Esophagus (tissue), 2 donors: ENCODE measurements around the gene UGT2A3. TPM values are rescaled to one million over a fixed set of nuclear protein-coding genes. Genes with fewer than 3 reads are reported as not detected.
"Not testable (repeated sequence)": the region's sequence is repeated elsewhere in the genome, so short reads cannot be mapped to it uniquely, and the experiment has no call there.

Experiments
- H3K27ac ChIP-seq, 2 donors: one replicate each; pipeline ENCODE4 v1.5.1; 2013; ENCODE audit warnings: low read depth in 2 of 2, mild to moderate bottlenecking in 2 of 2, inconsistent platforms in 1 of 2, low read length in 1 of 2, moderate library complexity in 1 of 2
- H3K27me3 ChIP-seq, 2 donors: one replicate each; pipeline ENCODE4 v1.6.1; 2013; ENCODE audit warnings: low read length in 2 of 2, control low read depth in 1 of 2, mild to moderate bottlenecking in 1 of 2; ENCODE audit not compliant: insufficient read depth in 2 of 2, control insufficient read depth in 1 of 2
- H3K36me3 ChIP-seq, 2 donors: one replicate each; pipeline ENCODE4 v1.6.1; 2013; ENCODE audit warnings: low read length in 1 of 2; ENCODE audit not compliant: control insufficient read depth in 2 of 2, insufficient read depth in 2 of 2
- H3K4me1 ChIP-seq, 2 donors: one replicate each; pipeline ENCODE4 v1.6.1; 2013; ENCODE audit warnings: low read length in 1 of 2; ENCODE audit not compliant: control insufficient read depth in 2 of 2, insufficient read depth in 2 of 2
- H3K4me3 ChIP-seq, 2 donors: one replicate each; pipeline ENCODE4 v1.5.1; 2013; ENCODE audit warnings: low read length in 2 of 2, mild to moderate bottlenecking in 2 of 2, low read depth in 1 of 2, moderate library complexity in 1 of 2
- H3K9me3 ChIP-seq, 2 donors: one replicate each; pipeline ENCODE4 v1.6.1; 2013; ENCODE audit warnings: mild to moderate bottlenecking in 2 of 2, low read depth in 1 of 2, low read length in 1 of 2, moderate library complexity in 1 of 2; ENCODE audit not compliant: control insufficient read depth in 2 of 2, insufficient read depth in 1 of 2
- WGBS, 2 donors: extraction: QIAGEN DNeasy Blood & Tissue Kit; methylation state at CpG; one replicate each; pipeline ENCODE4 v1.1.7; 2013; 5-methylcytosine and 5-hydroxymethylcytosine counted together
- polyA plus RNA-seq, 2 donors: library from polyadenylated mRNA; stranded (reverse); fragments of 200-250 nt; gene quantifications; one replicate each; pipeline ENCODE4 v1.2.3, GENCODE V29; 2013
- donor health status: healthy with polysubstance abuse.
- donor health status: Bipolar disorder and iron deficiency.

UGT2A3 gene
- polyA plus RNA-seq, 2 donors, result not detected

- not testable (repeated sequence) for H3K4me3 ChIP-seq, H3K4me1 ChIP-seq, H3K9me3 ChIP-seq, H3K27ac ChIP-seq, H3K36me3 ChIP-seq, H3K27me3 ChIP-seq
- WGBS, 2 donors, result 49 to 55% methylated on average over 5 of the region's 5 CpGs
Measured at GRCh38 chr4:68922202-68922601, 29.4 kb downstream of the UGT2A3 start.

DNA sequence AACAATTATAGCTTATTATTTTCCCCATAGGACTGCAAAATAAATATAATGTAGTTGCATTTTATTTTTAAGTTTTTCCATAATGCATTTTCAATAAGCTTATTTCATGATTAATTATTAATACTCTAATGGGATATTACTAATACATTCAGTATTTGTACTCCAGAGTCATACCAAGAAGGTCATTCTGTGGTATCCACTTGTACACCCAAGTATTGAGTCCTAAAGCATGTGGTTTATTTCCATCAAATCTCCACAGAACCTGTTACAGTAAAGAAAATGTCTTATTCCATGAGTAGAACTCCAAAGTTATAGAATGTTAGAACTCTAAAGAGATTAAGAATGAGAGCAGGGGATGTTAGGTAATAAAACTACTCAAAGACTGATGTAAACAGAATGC is 30.6 kb downstream of the UGT2A3 start:
- Histone ChIP-seq H3K4me3 (no peak overlapping the region), H3K27ac (no peak overlapping the region), H3K36me3 (no peaks in the 10 kb centered on the region), H3K9me3 (no peaks in the 10 kb centered on the region), H3K27me3 (no peaks in the 10 kb centered on the region), H3K4me1 (no peaks in the 10 kb centered on the region)

- Histone ChIP-seq H3K9me3 (no peaks in the 10 kb centered on the region), H3K4me1 (no peaks in the 10 kb centered on the region), H3K27ac (no peak overlapping the region), H3K4me3 (no peak overlapping the region), H3K27me3 (no peaks in the 10 kb centered on the region), H3K36me3 (no peaks in the 10 kb centered on the region)
- WGBS, 2 donors, result 89 to 92% methylated on average over 8 of the region's 8 CpGs
Measured at GRCh38 chr4:68917016-68917415, 34.6 kb downstream of the UGT2A3 start.

GRCh38 chr4:68912807-68913206 is 38.8 kb downstream of the UGT2A3 start:
- no peaks in the 10 kb centered on the region for H3K9me3 ChIP-seq
- H3K4me3 ChIP-seq, result no peak overlapping the region
- no peak overlapping the region for H3K27ac ChIP-seq
- H3K36me3 ChIP-seq, result no peaks in the 10 kb centered on the region
- 59 to 68% methylated on average over 3 of the region's 3 CpGs for WGBS, 2 donors
- H3K27me3 ChIP-seq, result no peaks in the 10 kb centered on the region
- no peaks in the 10 kb centered on the region for H3K4me1 ChIP-seq

DNA sequence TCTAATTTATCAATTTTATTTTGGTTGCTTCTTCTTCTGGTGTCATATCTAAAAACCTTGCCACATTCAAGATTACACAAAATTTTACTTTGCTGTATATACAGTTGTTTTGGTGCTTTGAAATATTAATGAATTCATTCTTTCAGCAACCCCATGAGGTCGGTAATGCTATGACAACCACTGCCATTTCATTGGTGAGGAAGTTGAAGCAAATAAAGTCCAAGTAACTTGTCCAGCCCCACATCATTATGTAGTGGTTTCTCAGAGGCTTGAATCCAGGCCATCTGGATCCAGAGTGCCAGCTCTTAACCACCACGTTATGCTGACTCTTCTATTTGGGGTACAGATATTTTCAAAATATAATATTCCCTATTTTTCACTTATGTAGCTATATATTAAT is 42.2 kb downstream of the UGT2A3 start:
- Histone ChIP-seq H3K36me3 (no peaks in the 10 kb centered on the region), H3K4me3 (no peak overlapping the region), H3K27me3 (no peaks in the 10 kb centered on the region), H3K9me3 (no peaks in the 10 kb centered on the region), H3K27ac (no peak overlapping the region), H3K4me1 (peaks cover 2 to 3% of the 10 kb centered on the region in 2 donors)
- WGBS, 2 donors, result 67 to 69% methylated on average over 2 of the region's 2 CpGs

GRCh38 chr4:68907788-68908700 is 43.6 kb downstream of the UGT2A3 start:
- WGBS, 2 donors, result 60 to 71% methylated on average over 3 of the region's 3 CpGs
- no peaks in the 10 kb centered on the region for H3K36me3 ChIP-seq
- no peak overlapping the region for H3K4me3 ChIP-seq
- H3K27ac ChIP-seq, result no peak overlapping the region
- H3K9me3 ChIP-seq, result no peaks in the 10 kb centered on the region
- H3K27me3 ChIP-seq, result no peaks in the 10 kb centered on the region
- peaks cover 2 to 3% of the 10 kb centered on the region in 2 donors for H3K4me1 ChIP-seq

GRCh38 chr4:68907245-68907644 is 44.4 kb downstream of the UGT2A3 start:
- no peaks in the 10 kb centered on the region for H3K27me3 ChIP-seq
- H3K27ac ChIP-seq, result no peak overlapping the region
- H3K4me1 ChIP-seq, result peaks cover 2 to 3% of the 10 kb centered on the region in 2 donors
- no peaks in the 10 kb centered on the region for H3K36me3 ChIP-seq
- H3K4me3 ChIP-seq, result no peak overlapping the region
- 49 to 76% methylated on average over 3 of the region's 3 CpGs for WGBS, 2 donors
- no peaks in the 10 kb centered on the region for H3K9me3 ChIP-seq

DNA sequence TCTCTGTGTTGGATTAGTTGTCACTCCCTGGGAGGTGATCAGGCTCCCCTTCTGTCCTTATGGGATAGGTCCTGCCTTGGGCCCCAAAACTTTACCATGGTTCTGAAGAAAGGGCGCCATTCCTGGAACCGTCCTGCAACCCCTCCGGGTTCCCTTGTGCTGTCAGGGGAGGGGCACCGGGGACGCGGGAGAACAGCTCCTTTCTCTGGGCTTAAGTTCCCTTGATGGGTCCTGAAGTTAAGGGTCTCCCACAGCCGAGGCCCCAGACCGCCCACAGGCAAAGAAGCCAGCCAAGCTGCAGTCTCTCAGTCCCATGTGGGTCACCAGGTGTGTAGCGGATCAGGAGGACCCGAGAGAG is 44.8 kb downstream of the UGT2A3 start:
- no peaks in the 10 kb centered on the region for H3K36me3 ChIP-seq
- 50 to 66% methylated on average over 10 of the region's 10 CpGs for WGBS, 2 donors
- no peaks in the 10 kb centered on the region for H3K27me3 ChIP-seq
- H3K4me3 ChIP-seq, result peak overlapping the region; percentile 21 to 40
- H3K27ac ChIP-seq, result peak overlapping the region; percentile 24 to 63
- H3K9me3 ChIP-seq, result no peaks in the 10 kb centered on the region
- H3K4me1 ChIP-seq, result peaks cover 2 to 3% of the 10 kb centered on the region in 2 donors

GRCh38 chr4:68905939-68906779 is 45.4 kb downstream of the UGT2A3 start:
- peak overlapping the region; percentile 53 to 63 for H3K27ac ChIP-seq
- peaks cover 2 to 3% of the 10 kb centered on the region in 2 donors for H3K4me1 ChIP-seq
- H3K9me3 ChIP-seq, result no peaks in the 10 kb centered on the region
- 30 to 35% methylated on average over 16 of the region's 16 CpGs for WGBS, 2 donors
- no peaks in the 10 kb centered on the region for H3K27me3 ChIP-seq
- H3K36me3 ChIP-seq, result no peaks in the 10 kb centered on the region
- peak overlapping the region; percentile 21 to 40 for H3K4me3 ChIP-seq
